ENCODE data around the gene TIFAB.

The TIFAB gene

GRCh38 chr5:135429301-135430134, 22.6 kb downstream of the TIFAB start:
- H3K4me3 ChIP-seq (ENCODE audit: low read depth, low read length): no peak overlapping the region

GRCh38 chr5:135428586-135428985, 23.6 kb downstream of the TIFAB start:
- no peak for TF ChIP-seq CTCF (IDR thresholded peaks at IDR 0.05; ENCODE audit: low read depth, low read length)
- H3K4me3 ChIP-seq (ENCODE audit: low read depth, low read length): no peak overlapping the region

More at GRCh38 chr5:135429301-135430134, 22.6 kb downstream of the TIFAB start:
- no peak for TF ChIP-seq CTCF (IDR thresholded peaks at IDR 0.05; ENCODE audit: low read depth, low read length)

GRCh38 chr5:135426102-135427082, 25.8 kb downstream of the TIFAB start:
- peak; percentile 57 for TF ChIP-seq CTCF (IDR thresholded peaks at IDR 0.05; ENCODE audit: low read depth, low read length)
- H3K4me3 ChIP-seq (ENCODE audit: low read depth, low read length): no peak overlapping the region

- no peak overlapping the region for H3K4me3 ChIP-seq (ENCODE audit: low read depth, low read length)
- no peak for TF ChIP-seq CTCF (IDR thresholded peaks at IDR 0.05; ENCODE audit: low read depth, low read length)
Measured at GRCh38 chr5:135425641-135426040, 26.5 kb downstream of the TIFAB start.

GRCh38 chr5:135423846-135424168, 28.3 kb downstream of the TIFAB start:
- H3K4me3 ChIP-seq (ENCODE audit: low read depth, low read length): no peak overlapping the region
- TF ChIP-seq CTCF (IDR thresholded peaks at IDR 0.05; ENCODE audit: low read depth, low read length): no peak

- H3K4me3 ChIP-seq (ENCODE audit: low read depth, low read length): no peak overlapping the region
- no peak for TF ChIP-seq CTCF (IDR thresholded peaks at IDR 0.05; ENCODE audit: low read depth, low read length)
Measured at GRCh38 chr5:135423146-135423845, 28.9 kb downstream of the TIFAB start.
